DMS114 treated with DMSO at 0.1 percent for 48 hours (cell line): ENCODE data around the gene JAK1.
"Not testable (repeated sequence)": the region's sequence is repeated elsewhere in the genome, so short reads cannot be mapped to it uniquely, and the experiment has no call there.

Experiments used
- DNase-seq: peaks from one replicate; lab custom pipeline; 2025; ENCODE audit not compliant: unreplicated experiment; lab: John Stamatoyannopoulos, UW

Gene JAK1

GRCh38 chr1:64950284-64950809 lies 16.0 kb downstream of the JAK1 start:
- no peak for DNase-seq

- DNase-seq = no peak
Measured at GRCh38 chr1:64948905-64949833, 17.2 kb downstream of the JAK1 start.

- DNase-seq = no peak
Measured at GRCh38 chr1:64948216-64948615, 18.1 kb downstream of the JAK1 start.

- no peak for DNase-seq
Measured at GRCh38 chr1:64946916-64947315, 19.4 kb downstream of the JAK1 start.

- DNase-seq = no peak
Measured at GRCh38 chr1:64944913-64945312, 21.4 kb downstream of the JAK1 start.

- DNase-seq = no peak
Measured at GRCh38 chr1:64942675-64943074, 23.7 kb downstream of the JAK1 start.

- DNase-seq = no peak
Measured at GRCh38 chr1:64942118-64942517, 24.2 kb downstream of the JAK1 start.

- DNase-seq = no peak
Measured at GRCh38 chr1:64941461-64942117, 24.8 kb downstream of the JAK1 start.

GRCh38 chr1:64940025-64940424 lies 26.3 kb downstream of the JAK1 start:
- no peak for DNase-seq

GRCh38 chr1:64938991-64939390 lies 27.4 kb downstream of the JAK1 start:
- DNase-seq = no peak

- DNase-seq = no peak
Measured at GRCh38 chr1:64936956-64937355, 29.4 kb downstream of the JAK1 start.

GRCh38 chr1:64935551-64936155 lies 30.7 kb downstream of the JAK1 start:
- no peak for DNase-seq

- DNase-seq = no peak
Measured at GRCh38 chr1:64934878-64935275, 31.5 kb downstream of the JAK1 start.

- DNase-seq = no peak
Measured at GRCh38 chr1:64934115-64934877, 32.1 kb downstream of the JAK1 start.

- DNase-seq = no peak
Measured at GRCh38 chr1:64933296-64934070, 32.9 kb downstream of the JAK1 start.

GRCh38 chr1:64932962-64933295 lies 33.4 kb downstream of the JAK1 start:
- no peak for DNase-seq

- not testable (repeated sequence) for DNase-seq
Measured at GRCh38 chr1:64930640-64931039, 35.7 kb downstream of the JAK1 start.

GRCh38 chr1:64929221-64929620 lies 37.1 kb downstream of the JAK1 start:
- DNase-seq = no peak

- no peak for DNase-seq
Measured at GRCh38 chr1:64928325-64928724, 38.0 kb downstream of the JAK1 start.

GRCh38 chr1:64925594-64925993 lies 40.8 kb downstream of the JAK1 start:
- no peak for DNase-seq
